ENCODE measurements around the gene CTSW. TPM values are rescaled to one million over a fixed set of nuclear protein-coding genes. Genes with fewer than 3 reads are reported as not detected.

Gene CTSW, protein sequence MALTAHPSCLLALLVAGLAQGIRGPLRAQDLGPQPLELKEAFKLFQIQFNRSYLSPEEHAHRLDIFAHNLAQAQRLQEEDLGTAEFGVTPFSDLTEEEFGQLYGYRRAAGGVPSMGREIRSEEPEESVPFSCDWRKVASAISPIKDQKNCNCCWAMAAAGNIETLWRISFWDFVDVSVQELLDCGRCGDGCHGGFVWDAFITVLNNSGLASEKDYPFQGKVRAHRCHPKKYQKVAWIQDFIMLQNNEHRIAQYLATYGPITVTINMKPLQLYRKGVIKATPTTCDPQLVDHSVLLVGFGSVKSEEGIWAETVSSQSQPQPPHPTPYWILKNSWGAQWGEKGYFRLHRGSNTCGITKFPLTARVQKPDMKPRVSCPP
- 0.12 TPM in 1 of 2 replicates, not detected in the other for total RNA-seq

GRCh38 chr11:65879617-65880016, at the start of gene CTSW:
TSS of gene CTSW (plus strand) at chr11:65879837. CDS start at chr11:65879855, 18 bp downstream.

DNA sequence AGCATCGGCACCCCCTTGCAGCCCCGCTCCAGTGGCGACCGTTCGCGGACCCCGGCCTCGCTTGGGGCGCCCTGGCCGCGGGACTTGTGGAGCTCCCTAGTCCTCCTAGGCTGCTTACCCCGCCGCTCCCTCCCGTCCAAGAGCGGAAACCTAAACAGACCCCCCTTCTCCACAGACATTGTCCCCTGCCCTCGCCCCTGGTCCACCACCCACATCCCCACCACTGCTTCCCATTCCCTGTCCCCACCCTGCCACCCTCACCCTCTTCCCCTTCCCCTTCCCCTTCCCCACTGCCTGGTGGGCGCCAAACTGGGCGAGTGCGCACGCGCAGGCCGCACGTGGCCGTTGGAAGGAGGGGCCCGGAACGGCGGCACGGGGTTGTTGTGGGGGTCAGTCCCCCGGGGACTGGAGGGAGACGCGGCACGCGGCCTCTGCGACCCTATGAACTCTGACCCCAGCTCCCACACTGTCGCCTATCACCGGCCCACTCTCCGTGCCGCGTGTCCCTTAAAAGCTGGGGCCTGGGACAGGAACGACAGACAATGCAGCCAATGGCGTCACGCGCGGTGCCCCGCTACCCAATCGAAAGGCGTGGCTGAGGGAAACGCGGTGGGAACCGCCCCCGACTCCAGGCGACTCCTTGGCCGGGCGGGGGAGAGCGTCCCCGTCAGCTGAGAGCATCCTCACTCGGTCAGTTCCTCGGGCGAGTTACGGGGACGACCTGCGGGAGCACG, 46.2 kb upstream of the CTSW start, which contains the start of gene SNX32:
SNX32 (plus strand) TSS at position 667 of the 734 bp plus-strand sequence. CDS start 103 bp downstream, outside the sequence.

GRCh38 chr11:65857853-65858680, 21.6 kb upstream of the CTSW start, which contains the start of gene CFL1:
TSS of gene CFL1 (minus strand) at chr11:65858180. CDS start at chr11:65858099, 81 bp downstream.

DNA sequence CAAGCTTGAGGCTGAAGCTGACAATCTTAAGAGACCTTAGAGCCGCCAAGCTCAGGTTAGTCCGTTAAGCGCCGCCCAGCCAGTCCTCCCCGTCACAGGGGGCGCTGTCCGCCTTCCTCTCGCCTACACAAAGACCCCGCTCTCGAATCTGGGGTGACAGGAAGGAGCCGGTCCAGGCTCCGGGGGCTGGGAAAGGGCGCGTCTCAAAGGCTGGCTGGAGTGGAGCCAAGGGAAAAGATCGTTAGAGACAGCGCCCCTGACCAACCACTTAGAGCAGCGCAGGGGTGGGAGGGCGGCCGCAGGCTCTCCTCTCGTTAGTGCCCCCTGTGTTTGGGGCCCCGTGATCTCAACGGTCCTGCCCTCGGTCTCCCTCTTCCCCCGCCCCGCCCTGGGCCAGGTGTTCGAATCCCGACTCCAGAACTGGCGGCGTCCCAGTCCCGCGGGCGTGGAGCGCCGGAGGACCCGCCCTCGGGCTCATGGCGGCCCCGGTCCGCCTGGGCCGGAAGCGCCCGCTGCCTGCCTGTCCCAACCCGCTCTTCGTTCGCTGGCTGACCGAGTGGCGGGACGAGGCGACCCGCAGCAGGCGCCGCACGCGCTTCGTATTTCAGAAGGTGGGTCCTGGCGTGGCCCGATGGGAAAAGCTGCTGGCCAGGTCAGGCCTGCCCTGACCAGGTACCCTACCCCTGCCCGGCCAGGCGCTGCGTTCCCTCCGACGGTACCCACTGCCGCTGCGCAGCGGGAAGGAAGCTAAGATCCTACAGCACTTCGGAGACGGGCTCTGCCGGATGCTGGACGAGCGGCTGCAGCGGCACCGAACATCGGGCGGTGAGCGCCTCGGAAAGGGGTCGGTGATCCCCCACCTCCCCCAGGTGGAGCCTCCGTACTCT, 19.1 kb upstream of the CTSW start, which contains the start of gene MUS81:
MUS81 (plus strand) TSS at position 156 of the 887 bp plus-strand sequence; CDS start at position 477, 321 bp downstream.

GRCh38 chr11:65872586-65873317, 6.9 kb upstream of the CTSW start, which contains the start of gene EFEMP2:
TSS of gene EFEMP2 (minus strand) at chr11:65872800. CDS start at chr11:65872354, 446 bp downstream.

DNA sequence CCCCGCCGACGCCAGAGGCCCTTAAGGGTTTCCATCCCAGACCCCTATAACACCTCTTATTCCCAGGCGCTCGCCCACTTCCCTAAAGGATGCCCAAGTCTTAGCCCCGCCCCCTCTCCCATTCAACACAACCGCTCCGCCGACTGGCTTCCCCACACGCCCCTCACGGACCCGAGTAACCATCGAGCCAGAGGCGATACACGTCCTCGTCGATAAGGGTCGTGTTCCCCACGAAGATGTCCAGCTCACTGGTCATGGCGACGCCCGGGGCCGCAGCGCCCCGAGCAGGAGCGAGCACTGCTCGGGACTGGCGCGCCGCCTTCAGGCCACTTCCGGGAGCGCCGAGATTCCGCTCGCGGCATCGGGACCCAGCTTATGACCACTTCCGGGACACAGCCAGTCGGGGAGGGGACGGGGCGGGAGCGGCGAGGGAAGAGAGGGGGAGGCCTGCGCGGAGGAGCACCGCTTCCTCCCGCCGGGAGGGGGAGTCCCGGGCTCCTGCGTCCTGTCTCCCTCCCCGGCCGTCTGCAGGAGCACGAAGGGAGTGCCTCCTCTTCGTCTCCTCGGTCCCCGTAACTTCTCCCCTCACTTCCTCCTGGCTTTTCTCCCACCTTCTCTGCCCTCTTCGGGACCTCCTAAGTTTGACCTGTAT, 8.7 kb downstream of the CTSW start, which contains the start of gene FIBP:
FIBP (minus strand) TSS at position 309 of the 652 bp plus-strand sequence; CDS start at position 256, 53 bp downstream.

DNA sequence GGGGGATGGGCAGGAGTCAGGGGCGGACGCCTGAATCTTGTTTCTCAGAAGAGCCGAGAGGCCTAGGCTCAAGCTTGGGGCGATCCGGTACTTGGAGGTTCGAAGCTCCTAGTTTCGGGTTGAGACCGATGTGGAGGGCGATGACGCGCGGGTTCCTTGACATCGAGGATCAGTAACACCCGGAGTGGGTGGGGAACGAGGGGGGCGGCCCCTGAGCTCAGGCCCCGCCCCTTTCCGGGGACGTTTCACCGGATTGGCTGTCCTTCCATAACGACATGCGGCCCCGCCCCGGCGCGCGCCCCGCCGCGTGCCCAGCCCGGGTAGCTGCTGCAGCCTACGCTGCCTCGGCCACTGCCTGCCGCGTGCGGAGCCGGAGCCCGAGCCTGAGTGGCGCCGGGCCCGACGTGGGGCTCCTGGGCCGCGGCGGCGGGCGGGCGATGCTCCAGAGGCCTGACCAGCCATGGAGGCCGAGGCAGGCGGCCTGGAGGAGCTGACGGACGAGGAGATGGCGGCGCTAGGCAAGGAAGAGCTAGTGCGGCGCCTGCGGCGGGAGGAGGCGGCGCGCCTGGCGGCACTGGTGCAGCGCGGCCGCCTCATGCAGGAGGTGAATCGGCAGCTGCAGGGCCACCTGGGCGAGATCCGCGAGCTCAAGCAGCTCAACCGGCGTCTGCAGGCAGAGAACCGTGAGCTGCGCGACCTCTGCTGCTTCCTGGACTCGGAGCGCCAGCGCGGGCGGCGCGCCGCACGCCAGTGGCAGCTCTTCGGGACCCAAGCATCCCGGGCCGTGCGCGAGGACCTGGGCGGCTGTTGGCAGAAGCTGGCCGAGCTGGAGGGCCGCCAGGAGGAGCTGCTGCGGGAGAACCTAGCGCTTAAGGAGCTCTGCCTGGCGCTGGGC, 10.9 kb downstream of the CTSW start, which contains the start of gene CCDC85B:
CCDC85B (plus strand) TSS at position 350 of the 895 bp plus-strand sequence; CDS start at position 461, 111 bp downstream.

GRCh38 chr11:65900125-65900898, 20.7 kb downstream of the CTSW start, which contains the start of gene FOSL1:
TSS of gene FOSL1 (minus strand) at chr11:65900388. CDS start at chr11:65900339, 49 bp downstream.

GRCh38 chr11:65918211-65919140, 38.8 kb downstream of the CTSW start, which contains the start of gene C11orf68:
TSS of gene C11orf68 (minus strand) at chr11:65919062. CDS start at chr11:65919031, 31 bp downstream.

DNA sequence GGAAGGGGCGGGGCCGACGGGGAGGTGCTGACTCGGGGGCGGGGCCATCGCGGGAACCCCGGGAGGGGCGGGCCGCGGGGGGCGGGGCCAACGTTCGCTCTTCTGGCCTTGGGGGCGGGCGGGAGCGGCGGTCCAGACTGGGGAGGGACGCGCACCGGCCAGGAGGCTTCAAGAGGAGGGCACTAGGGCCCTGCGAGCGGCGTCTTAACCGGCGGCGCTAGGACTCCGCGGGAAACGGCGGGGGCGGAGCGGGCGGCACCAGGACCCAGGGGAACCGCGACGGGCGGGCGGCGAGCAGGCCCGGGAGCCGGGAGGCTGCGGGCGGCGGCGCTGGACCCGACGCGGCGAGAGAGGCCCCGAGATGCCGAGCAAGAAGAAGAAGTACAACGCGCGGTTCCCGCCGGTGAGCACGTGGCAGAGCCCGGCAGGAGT, 39.5 kb downstream of the CTSW start, which contains the start of gene DRAP1:
DRAP1 (plus strand) TSS at position 286 of the 432 bp plus-strand sequence; CDS start at position 362, 76 bp downstream.

Other genes with a start within 250 kb of the CTSW start
- 20.6 and 30.1 TPM in 2 replicates for gene SIPA1, start 241.7 kb upstream of the CTSW start, total RNA-seq
- gene RELA, start 216.9 kb upstream of the CTSW start, total RNA-seq = 16.0 and 17.9 TPM in 2 replicates
- gene KAT5, start 167.6 kb upstream of the CTSW start, total RNA-seq = 44.0 and 51.5 TPM in 2 replicates
- gene RNASEH2C, start 159.0 kb upstream of the CTSW start, total RNA-seq = 55.6 and 59.7 TPM in 2 replicates
- gene AP5B1, start 98.9 kb upstream of the CTSW start, total RNA-seq = 6.5 and 8.0 TPM in 2 replicates
- not detected in 2 replicates for gene OVOL1, start 92.8 kb upstream of the CTSW start, total RNA-seq
- gene SNX32, start 45.9 kb upstream of the CTSW start, total RNA-seq = 0.44 and 0.75 TPM in 2 replicates
- 904 and 1,254 TPM in 2 replicates for gene CFL1, start 21.7 kb upstream of the CTSW start, total RNA-seq
- gene MUS81, start 19.4 kb upstream of the CTSW start, total RNA-seq = 61.0 and 61.1 TPM in 2 replicates
- gene EFEMP2, start 7.0 kb upstream of the CTSW start, total RNA-seq = 37.7 and 62.2 TPM in 2 replicates
- gene FIBP, start 8.6 kb downstream of the CTSW start, total RNA-seq = 185 and 189 TPM in 2 replicates
- gene CCDC85B, start 10.8 kb downstream of the CTSW start, total RNA-seq = 93.9 and 99.7 TPM in 2 replicates
- 21.4 and 63.9 TPM in 2 replicates for gene FOSL1, start 20.6 kb downstream of the CTSW start, total RNA-seq
- gene C11orf68, start 39.2 kb downstream of the CTSW start, total RNA-seq = 28.2 and 37.5 TPM in 2 replicates
- gene DRAP1, start 39.6 kb downstream of the CTSW start, total RNA-seq = 313 and 580 TPM in 2 replicates
- 0.11 and 0.37 TPM in 2 replicates for gene TSGA10IP, start 65.6 kb downstream of the CTSW start, total RNA-seq
- 66.6 and 68.2 TPM in 2 replicates for gene SART1, start 81.9 kb downstream of the CTSW start, total RNA-seq
- gene EIF1AD, start 122.3 kb downstream of the CTSW start, total RNA-seq = 31.2 and 42.6 TPM in 2 replicates
- gene BANF1, start 122.7 kb downstream of the CTSW start, total RNA-seq = 19.3 and 20.2 TPM in 2 replicates
- gene CST6, start 132.2 kb downstream of the CTSW start, total RNA-seq = not detected in 2 replicates
- under 0.01 TPM in 1 of 2 replicates, not detected in the other for gene CATSPER1, start 146.6 kb downstream of the CTSW start, total RNA-seq
- 0.12 TPM in 1 of 2 replicates, not detected in the other for gene GAL3ST3, start 169.3 kb downstream of the CTSW start, total RNA-seq
- gene SF3B2, start 172.5 kb downstream of the CTSW start, total RNA-seq = 157 and 183 TPM in 2 replicates
- gene PACS1, start 190.4 kb downstream of the CTSW start, total RNA-seq = 25.8 and 34.7 TPM in 2 replicates